GM23338 (cell line): Measurements from ENCODE around the gene GPR142. TPM values are rescaled to one million over a fixed set of nuclear protein-coding genes. Genes with fewer than 3 reads are reported as not detected.

ENCODE experiments used
- ATAC-seq: fragments of 200-7000 bp; cut with Tn5 transposase; 3 replicates; pipeline ENCODE4 v1.9.1; 2020
- DNase-seq: peaks from one replicate; pipeline ENCODE4 v3.0.0-alpha.2; 2015; ENCODE audit warnings: low spot score
- H2AFZ ChIP-seq: fragments of 200-600 bp; sonication (generic); 2 replicates; pipeline ENCODE4 v1.8.0; 2016; ENCODE audit warnings: antibody characterized with exemption, mild to moderate bottlenecking, moderate library complexity
- H3F3A ChIP-seq: fragments of 200-600 bp; sonication (generic); replicated peaks from 2 replicates; pipeline ENCODE4 v1.8.0; 2017; ENCODE audit warnings: antibody characterized with exemption, mixed run types, low read depth
- H3K27ac ChIP-seq: fragments of 200-600 bp; sonication (generic); 2 replicates; pipeline ENCODE4 v1.6.1; 2016; ENCODE audit warnings: low read depth
- H3K27me3 ChIP-seq: fragments of 200-600 bp; sonication (generic); 2 replicates; pipeline ENCODE4 v1.8.0; 2016; ENCODE audit warnings: mild to moderate bottlenecking, mixed run types, moderate library complexity; ENCODE audit not compliant: insufficient read depth
- H3K36me3 ChIP-seq: fragments of 200-600 bp; sonication (generic); 2 replicates; pipeline ENCODE4 v1.8.0; 2016; ENCODE audit warnings: mild to moderate bottlenecking; ENCODE audit not compliant: insufficient read depth
- H3K4me1 ChIP-seq: fragments of 200-600 bp; sonication (generic); 2 replicates; pipeline ENCODE4 v1.8.0; 2016; ENCODE audit warnings: mild to moderate bottlenecking, moderate library complexity; ENCODE audit not compliant: insufficient read depth
- H3K4me2 ChIP-seq: fragments of 200-600 bp; sonication (generic); 2 replicates; pipeline ENCODE4 v1.7.1; 2017; ENCODE audit warnings: mixed run types
- H3K4me3 ChIP-seq: fragments of 200-600 bp; sonication (generic); 2 replicates; pipeline ENCODE4 v1.6.1; 2016; ENCODE audit warnings: mixed run types
- H3K79me2 ChIP-seq: fragments of 200-600 bp; sonication (generic); replicated peaks from 2 replicates; pipeline ENCODE4 v1.8.0; 2017; ENCODE audit warnings: mild to moderate bottlenecking; ENCODE audit not compliant: insufficient read depth
- H3K9me2 ChIP-seq: fragments of 200-600 bp; sonication (generic); 2 replicates; pipeline ENCODE4 v1.8.0; 2017; ENCODE audit not compliant: insufficient read depth
- H4K20me1 ChIP-seq: fragments of 200-600 bp; sonication (generic); replicated peaks from 2 replicates; pipeline ENCODE4 v1.8.0; 2017; ENCODE audit warnings: mild to moderate bottlenecking; ENCODE audit not compliant: insufficient read depth
- H3K27ac Mint-ChIP-seq: 2 replicates; pipeline ENCODE4 v1.8.0; 2020; ENCODE audit warnings: inconsistent platforms, mild to moderate bottlenecking, moderate library complexity, mixed read lengths
- H3K27me3 Mint-ChIP-seq: 3 replicates; pipeline ENCODE4 v1.8.0; 2022; ENCODE audit warnings: low read depth, mild to moderate bottlenecking, moderate library complexity, mixed read lengths, inconsistent platforms; ENCODE audit not compliant: insufficient read depth, poor library complexity
- H3K36me3 Mint-ChIP-seq: 3 replicates; pipeline ENCODE4 v1.8.0; 2021; ENCODE audit warnings: low read depth, mild to moderate bottlenecking, inconsistent platforms, moderate library complexity, mixed read lengths
- H3K4me1 Mint-ChIP-seq: 3 replicates; pipeline ENCODE4 v1.8.0; 2020; ENCODE audit warnings: mild to moderate bottlenecking, inconsistent platforms, mixed read lengths
- H3K4me3 Mint-ChIP-seq: 3 replicates; pipeline ENCODE4 v1.8.0; 2021; ENCODE audit warnings: moderate library complexity, mild to moderate bottlenecking, inconsistent platforms, mixed read lengths
- H3K9me3 Mint-ChIP-seq: 3 replicates; pipeline ENCODE4 v1.8.0; 2020; ENCODE audit warnings: moderate library complexity, mild to moderate bottlenecking, inconsistent platforms, mixed read lengths
- CREB1 ChIP-seq: fragments of 250-450 bp; sonication (Bioruptor Pico); IDR thresholded peaks from 2 replicates; pipeline ENCODE4 v1.5.0; 2020; ENCODE audit warnings: low read depth, mild to moderate bottlenecking, moderate library complexity
- CTCF ChIP-seq, 2 experiments: fragments of 200-600 bp in 1 of 2; sonication (generic) in 1 of 2; conservative IDR thresholded peaks; 2 replicates each; pipeline versions ENCODE4 v1.5.1 to v1.6.1; 2016 to 2017; ENCODE audit warnings: antibody characterized with exemption in 2 of 2, low read depth in 2 of 2, mild to moderate bottlenecking in 2 of 2, moderate library complexity in 1 of 2
- EZH2 ChIP-seq: fragments of 200-600 bp; sonication (generic); IDR thresholded peaks from one replicate; pipeline ENCODE4 v1.8.0; 2017; ENCODE audit warnings: antibody characterized with exemption, mild to moderate bottlenecking, low read depth; ENCODE audit not compliant: unreplicated experiment
- EZH2phosphoT487 ChIP-seq: fragments of 200-600 bp; sonication (generic); IDR thresholded peaks from one replicate; pipeline ENCODE4 v1.8.1; 2018; ENCODE audit warnings: antibody characterized with exemption; ENCODE audit not compliant: unreplicated experiment
- JUNB ChIP-seq: IDR thresholded peaks from one replicate; pipeline ENCODE4 v1.6.1; 2016; ENCODE audit warnings: antibody characterized with exemption; ENCODE audit not compliant: unreplicated experiment
- NANOG ChIP-seq: IDR thresholded peaks from 2 replicates; pipeline ENCODE4 v1.6.1; 2016; ENCODE audit warnings: antibody characterized with exemption, borderline replicate concordance
- POLR2AphosphoS5 ChIP-seq: IDR thresholded peaks from 2 replicates; pipeline ENCODE4 v1.6.1; 2016; ENCODE audit warnings: antibody characterized with exemption, low read depth
- STAT1 ChIP-seq: IDR thresholded peaks from one replicate; pipeline ENCODE4 v1.6.1; 2016; ENCODE audit warnings: antibody characterized with exemption; ENCODE audit not compliant: unreplicated experiment
- ZNF114 ChIP-seq: fragments of 250-450 bp; sonication (Bioruptor Pico); IDR thresholded peaks from 2 replicates; pipeline ENCODE4 v1.5.0; 2020; ENCODE audit warnings: mild to moderate bottlenecking, moderate library complexity
- ZNF331 ChIP-seq: fragments of 250-450 bp; sonication (Bioruptor Pico); IDR thresholded peaks from 2 replicates; pipeline ENCODE4 v1.5.0; 2020; ENCODE audit warnings: low read depth, mild to moderate bottlenecking, moderate library complexity
- ZNF462 ChIP-seq: fragments of 250-450 bp; sonication (Bioruptor Pico); IDR thresholded peaks from 2 replicates; pipeline ENCODE4 v1.5.0; 2020; ENCODE audit warnings: mild to moderate bottlenecking, moderate library complexity
- polyA plus RNA-seq: library from polyadenylated mRNA; unstranded; fragments of >200 nt; fragmentation: Nextera tagmentation; extraction: Ambion mirVana; gene quantifications from 2 replicates; pipeline ENCODE4 v1.2.1, GENCODE V29; 2016
- total RNA-seq: library from RNA; depleted of rRNA; stranded (reverse); fragments of >200 nt; shearing (Covaris generic); gene quantifications from 2 replicates; pipeline ENCODE4 v1.2.3, GENCODE V29; 2014
- TF ChIP-seq, protein P1 (sequence below): IDR thresholded peaks from 2 replicates; pipeline ENCODE4 v1.6.1; 2016; ENCODE audit warnings: antibody characterized with exemption
- TF ChIP-seq, protein P2 (sequence below): IDR thresholded peaks from one replicate; pipeline ENCODE4 v1.6.1; 2018; ENCODE audit warnings: antibody characterized with exemption; ENCODE audit not compliant: unreplicated experiment

The GPR142 gene
- total and polyA plus RNA-seq, 2 experiments from 2014 or later, result not detected

- Mint-ChIP-seq H3K27me3 (peaks cover 4% of the 10 kb centered on the region), H3K4me1 (peaks cover 7% of the 10 kb centered on the region; the same call in 2 of the 3 replicates), H3K9me3 (no peaks in the 10 kb centered on the region), H3K36me3 (no peaks in the 10 kb centered on the region), H3K27ac (no peak overlapping the region), H3K4me3 (no peak overlapping the region)
- TF ChIP-seq CTCF (conservative IDR thresholded peaks at IDR 0.05; ENCODE audit: low read depth in 2 of 2) (no peak), NANOG (no peak), JUNB (no peak), ZNF331 (CRISPR knock-in tag) (no peak), EZH2 (no peak), POLR2AphosphoS5 (no peak), EZH2phosphoT487 (no peak), ZNF114 (CRISPR knock-in tag) (no peak), ZNF462 (CRISPR knock-in tag) (no peak), STAT1 (no peak), CREB1 (CRISPR knock-in tag) (no peak)
- TF ChIP-seq, protein P1, sequence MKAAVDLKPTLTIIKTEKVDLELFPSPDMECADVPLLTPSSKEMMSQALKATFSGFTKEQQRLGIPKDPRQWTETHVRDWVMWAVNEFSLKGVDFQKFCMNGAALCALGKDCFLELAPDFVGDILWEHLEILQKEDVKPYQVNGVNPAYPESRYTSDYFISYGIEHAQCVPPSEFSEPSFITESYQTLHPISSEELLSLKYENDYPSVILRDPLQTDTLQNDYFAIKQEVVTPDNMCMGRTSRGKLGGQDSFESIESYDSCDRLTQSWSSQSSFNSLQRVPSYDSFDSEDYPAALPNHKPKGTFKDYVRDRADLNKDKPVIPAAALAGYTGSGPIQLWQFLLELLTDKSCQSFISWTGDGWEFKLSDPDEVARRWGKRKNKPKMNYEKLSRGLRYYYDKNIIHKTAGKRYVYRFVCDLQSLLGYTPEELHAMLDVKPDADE, result no peak
- TF ChIP-seq, protein P2, sequence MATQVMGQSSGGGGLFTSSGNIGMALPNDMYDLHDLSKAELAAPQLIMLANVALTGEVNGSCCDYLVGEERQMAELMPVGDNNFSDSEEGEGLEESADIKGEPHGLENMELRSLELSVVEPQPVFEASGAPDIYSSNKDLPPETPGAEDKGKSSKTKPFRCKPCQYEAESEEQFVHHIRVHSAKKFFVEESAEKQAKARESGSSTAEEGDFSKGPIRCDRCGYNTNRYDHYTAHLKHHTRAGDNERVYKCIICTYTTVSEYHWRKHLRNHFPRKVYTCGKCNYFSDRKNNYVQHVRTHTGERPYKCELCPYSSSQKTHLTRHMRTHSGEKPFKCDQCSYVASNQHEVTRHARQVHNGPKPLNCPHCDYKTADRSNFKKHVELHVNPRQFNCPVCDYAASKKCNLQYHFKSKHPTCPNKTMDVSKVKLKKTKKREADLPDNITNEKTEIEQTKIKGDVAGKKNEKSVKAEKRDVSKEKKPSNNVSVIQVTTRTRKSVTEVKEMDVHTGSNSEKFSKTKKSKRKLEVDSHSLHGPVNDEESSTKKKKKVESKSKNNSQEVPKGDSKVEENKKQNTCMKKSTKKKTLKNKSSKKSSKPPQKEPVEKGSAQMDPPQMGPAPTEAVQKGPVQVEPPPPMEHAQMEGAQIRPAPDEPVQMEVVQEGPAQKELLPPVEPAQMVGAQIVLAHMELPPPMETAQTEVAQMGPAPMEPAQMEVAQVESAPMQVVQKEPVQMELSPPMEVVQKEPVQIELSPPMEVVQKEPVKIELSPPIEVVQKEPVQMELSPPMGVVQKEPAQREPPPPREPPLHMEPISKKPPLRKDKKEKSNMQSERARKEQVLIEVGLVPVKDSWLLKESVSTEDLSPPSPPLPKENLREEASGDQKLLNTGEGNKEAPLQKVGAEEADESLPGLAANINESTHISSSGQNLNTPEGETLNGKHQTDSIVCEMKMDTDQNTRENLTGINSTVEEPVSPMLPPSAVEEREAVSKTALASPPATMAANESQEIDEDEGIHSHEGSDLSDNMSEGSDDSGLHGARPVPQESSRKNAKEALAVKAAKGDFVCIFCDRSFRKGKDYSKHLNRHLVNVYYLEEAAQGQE, result no peak
- no peaks in the 10 kb centered on the region for H3K4me1 ChIP-seq
- peak; percentile 6; the same call in 2 of the 3 replicates for ATAC-seq
- H2AFZ ChIP-seq, result 0 out of 2 replicates have a peak overlapping the region, but pooled peaks have one; percentile 10
- no peaks in the 10 kb centered on the region for H3K27me3 ChIP-seq
- H4K20me1 ChIP-seq, result no peaks in the 10 kb centered on the region
- H3K27ac ChIP-seq, result no peak overlapping the region
- no peak overlapping the region for H3K4me3 ChIP-seq
- H3K4me2 ChIP-seq, result no peak overlapping the region
- H3K36me3 ChIP-seq, result no peaks in the 10 kb centered on the region
- H3F3A ChIP-seq, result no peaks in the 10 kb centered on the region
- H3K79me2 ChIP-seq, result no peaks in the 10 kb centered on the region
- no peaks in the 10 kb centered on the region for H3K9me2 ChIP-seq
- no peak for DNase-seq
Observed at GRCh38 chr17:74344658-74345057, 22.6 kb upstream of the GPR142 start.
